Lower leg skin (tissue), 3 donors: ENCODE data around the gene WSCD2.

ENCODE experiments used
- CTCF ChIP-seq, 3 donors: fragments of 450-650 bp; IDR thresholded peaks; one replicate each; pipeline ENCODE4 v1.5.1; 2016; ENCODE audit warnings: antibody characterized with exemption in 3 of 3, mild to moderate bottlenecking in 3 of 3, moderate library complexity in 2 of 3
- POLR2A ChIP-seq, 2 donors: fragments of 450-650 bp; IDR thresholded peaks; one replicate each; pipeline ENCODE4 v1.6.1; 2016 to 2017; ENCODE audit warnings: antibody characterized with exemption in 2 of 2, mild to moderate bottlenecking in 1 of 2, moderate library complexity in 1 of 2

DNA sequence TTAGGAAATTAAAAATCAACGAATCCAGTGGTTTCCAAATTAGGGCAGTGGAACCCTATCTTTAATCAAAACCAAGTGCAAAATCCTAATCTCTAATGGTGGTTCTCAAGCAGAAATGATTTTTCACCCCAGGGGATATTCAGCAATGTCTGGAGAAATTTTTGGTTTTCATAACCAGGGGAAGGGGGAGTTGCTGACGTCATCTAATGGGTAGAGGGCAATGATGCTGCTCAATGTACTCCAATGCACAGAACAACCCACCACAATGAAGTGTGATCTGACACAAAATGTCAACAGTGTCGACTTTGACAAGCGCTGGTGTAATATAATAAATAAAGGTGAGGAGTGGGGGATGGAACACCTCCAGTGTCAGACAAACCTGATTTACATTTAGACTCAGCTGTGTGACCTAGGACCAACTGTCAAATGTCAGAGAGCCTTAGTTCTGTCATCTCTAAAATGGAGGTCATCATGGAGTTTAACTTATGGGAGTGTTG is 128.6 kb downstream of the WSCD2 start:
- TF ChIP-seq CTCF (IDR thresholded peaks at IDR 0.05) (no peak), POLR2A (IDR thresholded peaks at IDR 0.05) (no peak)
